Stomach (tissue), 4 donors: ENCODE data around the gene CCDC51.
"Not testable (repeated sequence)": the region's sequence is repeated elsewhere in the genome, so short reads cannot be mapped to it uniquely, and the experiment has no call there.

ENCODE experiments used
- POLR2A ChIP-seq, 4 donors: fragments of 450-650 bp; IDR thresholded peaks; one replicate each; pipeline ENCODE4 v1.6.1; 2016; ENCODE audit warnings: antibody characterized with exemption in 4 of 4, control low read depth in 2 of 4, mild to moderate bottlenecking in 1 of 4, moderate library complexity in 1 of 4
- POLR2AphosphoS5 ChIP-seq, 3 donors: sonication (generic); formaldehyde crosslinking; IDR thresholded peaks; one replicate each; pipeline ENCODE4 v1.6.1; 2016; ENCODE audit warnings: antibody characterized with exemption in 3 of 3
- TF ChIP-seq, protein P1 (sequence below), 7 experiments: fragments of 450-650 bp in 4 of 7; fragments of 200-600 bp in 3 of 7; sonication (generic) in 3 of 7; IDR thresholded peaks; one replicate each; pipeline ENCODE4 v1.5.1; 2016 to 2019; ENCODE audit warnings: antibody characterized with exemption in 7 of 7, control low read depth in 2 of 7, mild to moderate bottlenecking in 1 of 7

DNA sequence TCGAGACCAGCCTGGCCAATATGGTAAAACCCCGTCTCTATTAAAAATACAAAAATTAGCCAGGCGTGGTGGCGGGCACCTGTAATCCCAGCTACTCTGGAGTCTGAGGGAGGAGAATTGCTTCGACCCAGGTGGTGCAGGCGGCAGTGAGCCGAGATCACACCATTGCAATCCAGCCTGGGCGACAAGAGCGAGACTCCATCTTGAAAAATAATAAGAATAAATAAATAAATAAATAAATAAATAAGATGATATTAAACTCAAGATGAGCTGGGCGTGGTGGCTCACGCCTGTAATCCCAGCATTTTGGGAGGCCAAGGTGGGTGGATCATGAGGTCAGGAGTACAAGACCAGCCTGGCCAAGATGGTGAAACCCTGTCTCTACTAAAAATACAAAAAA is 41.0 kb upstream of the CCDC51 start:
- TF ChIP-seq, protein P1, sequence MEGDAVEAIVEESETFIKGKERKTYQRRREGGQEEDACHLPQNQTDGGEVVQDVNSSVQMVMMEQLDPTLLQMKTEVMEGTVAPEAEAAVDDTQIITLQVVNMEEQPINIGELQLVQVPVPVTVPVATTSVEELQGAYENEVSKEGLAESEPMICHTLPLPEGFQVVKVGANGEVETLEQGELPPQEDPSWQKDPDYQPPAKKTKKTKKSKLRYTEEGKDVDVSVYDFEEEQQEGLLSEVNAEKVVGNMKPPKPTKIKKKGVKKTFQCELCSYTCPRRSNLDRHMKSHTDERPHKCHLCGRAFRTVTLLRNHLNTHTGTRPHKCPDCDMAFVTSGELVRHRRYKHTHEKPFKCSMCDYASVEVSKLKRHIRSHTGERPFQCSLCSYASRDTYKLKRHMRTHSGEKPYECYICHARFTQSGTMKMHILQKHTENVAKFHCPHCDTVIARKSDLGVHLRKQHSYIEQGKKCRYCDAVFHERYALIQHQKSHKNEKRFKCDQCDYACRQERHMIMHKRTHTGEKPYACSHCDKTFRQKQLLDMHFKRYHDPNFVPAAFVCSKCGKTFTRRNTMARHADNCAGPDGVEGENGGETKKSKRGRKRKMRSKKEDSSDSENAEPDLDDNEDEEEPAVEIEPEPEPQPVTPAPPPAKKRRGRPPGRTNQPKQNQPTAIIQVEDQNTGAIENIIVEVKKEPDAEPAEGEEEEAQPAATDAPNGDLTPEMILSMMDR (IDR thresholded peaks at IDR 0.05), result not testable (repeated sequence)
- not testable (repeated sequence) for TF ChIP-seq POLR2A, POLR2AphosphoS5 (IDR thresholded peaks at IDR 0.05)
